ENCODE data around the gene SPTB.

SPTB gene

GRCh38 chr14:64899958-64900357, 20.3 kb upstream of the SPTB start:
- Histone ChIP-seq H2AFZ (ENCODE audit: low read depth, low read length) (no peak overlapping the region), H3K4me1 (ENCODE audit: insufficient read depth, low read length) (no peaks in the 10 kb centered on the region), H3K4me3 (ENCODE audit: low read depth in 1 of 2, low read length in 2 of 2) (no peak overlapping the region), H3K79me2 (ENCODE audit: insufficient read depth, low read length) (no peaks in the 10 kb centered on the region), H3K27me3 (ENCODE audit: insufficient read depth, low read length, poor library complexity) (peaks cover 20% of the 10 kb centered on the region), H4K20me1 (ENCODE audit: insufficient read depth, low read length) (no peaks in the 10 kb centered on the region), H3K9me3 (ENCODE audit: insufficient read depth, low read length, severe bottlenecking) (no peaks in the 10 kb centered on the region), H3K9ac (ENCODE audit: low read depth, low read length) (no peak overlapping the region), H3K36me3 (ENCODE audit: insufficient read depth, low read length) (no peaks in the 10 kb centered on the region), H3K4me2 (ENCODE audit: insufficient read depth, low read length) (no peak overlapping the region), H3K27ac (ENCODE audit: low read length) (no peak overlapping the region)
- DNase-seq (no peak), ATAC-seq (ENCODE audit: insufficient read depth, low read depth) (no peak)
- no peak for TF ChIP-seq EZH2 (IDR thresholded peaks at IDR 0.05; ENCODE audit: borderline replicate concordance, low read depth, low read length, severe bottlenecking)
- TF ChIP-seq CTCF (IDR thresholded peaks at IDR 0.05; ENCODE audit: borderline replicate concordance, extremely low read depth, low read length, poor library complexity, severe bottlenecking): no peak

- Histone ChIP-seq H3K4me3 (ENCODE audit: low read depth in 1 of 2, low read length in 2 of 2) (no peak overlapping the region), H3K36me3 (ENCODE audit: insufficient read depth, low read length) (no peaks in the 10 kb centered on the region), H3K9me3 (ENCODE audit: insufficient read depth, low read length, severe bottlenecking) (no peaks in the 10 kb centered on the region), H3K9ac (ENCODE audit: low read depth, low read length) (no peak overlapping the region), H4K20me1 (ENCODE audit: insufficient read depth, low read length) (no peaks in the 10 kb centered on the region), H3K27me3 (ENCODE audit: insufficient read depth, low read length, poor library complexity) (peaks cover 17% of the 10 kb centered on the region), H3K4me2 (ENCODE audit: insufficient read depth, low read length) (no peak overlapping the region), H3K79me2 (ENCODE audit: insufficient read depth, low read length) (no peaks in the 10 kb centered on the region), H3K27ac (ENCODE audit: low read length) (no peak overlapping the region), H3K4me1 (ENCODE audit: insufficient read depth, low read length) (no peaks in the 10 kb centered on the region), H2AFZ (ENCODE audit: low read depth, low read length) (no peak overlapping the region)
- no peak for TF ChIP-seq EZH2 (IDR thresholded peaks at IDR 0.05; ENCODE audit: borderline replicate concordance, low read depth, low read length, severe bottlenecking)
- peak; percentile 77 for TF ChIP-seq CTCF (IDR thresholded peaks at IDR 0.05; ENCODE audit: borderline replicate concordance, extremely low read depth, low read length, poor library complexity, severe bottlenecking)
- ATAC-seq (ENCODE audit: insufficient read depth, low read depth): peak; percentile 87
- peak; percentile 33 for DNase-seq
These were observed 12.2 kb upstream of the SPTB start for GRCh38 chr14:64891839-64892375.

GRCh38 chr14:64891173-64891838, 11.6 kb upstream of the SPTB start:
- DNase-seq (no peak), ATAC-seq (ENCODE audit: insufficient read depth, low read depth) (no peak)
- Histone ChIP-seq H3K4me2 (ENCODE audit: insufficient read depth, low read length) (no peak overlapping the region), H3K79me2 (ENCODE audit: insufficient read depth, low read length) (no peaks in the 10 kb centered on the region), H3K9me3 (ENCODE audit: insufficient read depth, low read length, severe bottlenecking) (no peaks in the 10 kb centered on the region), H3K4me1 (ENCODE audit: insufficient read depth, low read length) (no peaks in the 10 kb centered on the region), H3K36me3 (ENCODE audit: insufficient read depth, low read length) (no peaks in the 10 kb centered on the region), H4K20me1 (ENCODE audit: insufficient read depth, low read length) (no peaks in the 10 kb centered on the region), H3K27ac (ENCODE audit: low read length) (no peak overlapping the region), H3K9ac (ENCODE audit: low read depth, low read length) (no peak overlapping the region), H2AFZ (ENCODE audit: low read depth, low read length) (no peak overlapping the region), H3K4me3 (ENCODE audit: low read depth in 1 of 2, low read length in 2 of 2) (no peak overlapping the region), H3K27me3 (ENCODE audit: insufficient read depth, low read length, poor library complexity) (peaks cover 20% of the 10 kb centered on the region)
- no peak for TF ChIP-seq CTCF (IDR thresholded peaks at IDR 0.05; ENCODE audit: borderline replicate concordance, extremely low read depth, low read length, poor library complexity, severe bottlenecking)
- no peak for TF ChIP-seq EZH2 (IDR thresholded peaks at IDR 0.05; ENCODE audit: borderline replicate concordance, low read depth, low read length, severe bottlenecking)

All from DND-41 (cell line).